CD4-positive, alpha-beta T cell treated with Interleukin-21 for 1 hour (primary cell): ENCODE data around the gene LIPA.
A peak's percentile ranks its signal among the peaks of the same experiment; 100 is the strongest.
"Not testable (repeated sequence)": the region's sequence is repeated elsewhere in the genome, so short reads cannot be mapped to it uniquely, and the experiment has no call there.

Experiments used
- DNase-seq: peaks from one replicate; pipeline ENCODE4 v3.0.0-alpha.2; 2020

Gene LIPA

DNA sequence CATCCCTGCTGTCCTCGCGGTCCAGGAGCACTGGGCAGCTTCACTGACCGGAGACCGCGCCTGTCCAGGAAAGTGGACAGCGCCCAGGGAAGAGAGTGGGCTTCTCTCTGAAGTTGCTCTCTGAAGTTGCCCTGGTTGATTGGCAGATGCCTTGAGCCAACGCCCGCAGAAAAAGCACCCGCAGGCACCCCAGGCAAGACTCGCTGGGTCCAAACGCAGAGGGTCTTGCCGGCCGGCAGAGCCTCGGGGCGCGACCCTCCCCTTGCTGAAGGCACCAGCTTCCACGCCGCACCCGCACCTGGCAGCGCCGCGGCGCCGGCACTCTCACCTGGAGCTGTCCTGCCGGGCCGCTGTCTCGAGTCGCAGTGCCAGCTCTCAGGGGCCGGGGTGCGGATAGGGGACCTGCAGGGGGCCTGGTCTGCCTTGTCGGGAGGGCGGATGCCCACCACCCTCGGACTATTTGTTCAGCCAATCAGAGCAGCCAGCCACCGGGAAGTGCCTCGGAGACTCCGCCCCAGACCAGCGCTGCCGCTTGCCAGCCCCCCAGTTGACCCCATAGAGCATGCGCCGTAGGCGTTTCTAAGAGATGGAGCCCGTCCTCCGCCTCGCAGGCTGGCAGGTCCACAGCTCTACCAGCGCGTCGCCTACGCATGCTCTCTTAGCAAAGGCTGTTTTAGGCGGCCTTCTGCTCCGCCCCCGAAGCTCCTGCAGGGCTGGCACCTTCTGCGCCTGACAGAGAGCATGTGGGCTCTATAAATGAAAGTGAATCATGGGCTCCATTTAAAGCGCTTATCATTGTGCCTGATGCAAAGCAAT lies at the start of gene LIPA:
Gene LIPA, minus strand, starts transcription at position 367 of the 816 bp plus-strand sequence. CDS start 4,127 bp downstream, outside the sequence.
- DNase-seq = peak; percentile 98

DNA sequence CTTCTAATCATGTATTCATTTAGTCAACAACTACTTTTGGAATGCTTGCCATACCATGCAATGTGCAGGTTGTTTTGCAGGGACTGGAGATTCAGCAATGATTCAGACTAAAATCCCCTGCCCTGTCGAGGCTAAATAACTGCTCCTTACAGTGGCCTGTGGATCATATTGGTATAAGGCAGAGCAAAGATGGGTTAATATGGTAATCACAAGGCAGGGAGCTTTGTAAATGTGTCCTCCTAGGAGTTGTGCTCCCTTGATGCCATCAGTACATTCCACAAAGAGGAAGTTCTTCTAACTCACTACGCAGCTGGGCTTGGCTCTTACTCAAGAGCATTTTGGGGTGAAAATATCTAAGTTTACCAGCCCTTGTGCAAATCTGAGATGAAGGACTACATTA lies 49.7 kb upstream of the LIPA start:
- peak; percentile 31 for DNase-seq

DNA sequence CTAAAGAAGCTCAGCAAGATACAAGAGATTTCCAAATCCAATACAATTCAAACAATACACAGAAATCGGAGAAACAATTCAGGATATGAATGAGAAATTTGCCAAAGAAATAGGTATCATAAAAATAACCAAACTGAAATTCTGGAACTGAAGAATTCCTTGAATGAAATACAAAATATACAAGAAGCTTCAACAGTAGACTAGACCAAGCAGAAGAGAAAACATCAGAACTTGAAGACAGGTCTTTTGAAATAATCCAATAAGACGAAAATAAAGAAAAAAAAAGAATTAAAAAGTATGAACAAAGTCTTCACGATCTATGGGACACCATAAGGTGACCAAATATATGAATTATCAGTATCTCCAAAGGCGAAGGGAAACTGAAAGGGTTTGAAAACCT lies 47.5 kb upstream of the LIPA start:
- no peak for DNase-seq

DNA sequence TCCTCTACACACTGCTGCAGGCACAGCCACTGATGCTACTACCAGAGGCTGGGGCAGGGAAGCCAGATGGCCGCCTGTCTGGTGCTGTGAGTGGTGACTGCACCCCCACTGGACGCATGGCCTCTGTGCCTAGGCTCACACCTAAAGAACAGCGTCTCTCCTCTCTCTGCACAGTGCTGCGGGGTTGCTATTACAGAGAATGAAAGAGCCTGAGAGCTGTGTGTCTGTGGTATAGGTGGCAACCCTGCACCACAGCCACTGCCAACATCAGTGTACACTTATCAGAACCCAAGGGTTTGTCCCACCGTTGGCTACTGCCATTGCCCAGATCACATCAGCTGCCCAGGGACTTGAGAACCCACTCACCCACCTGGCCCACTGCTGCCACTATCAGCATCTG lies 46.2 kb upstream of the LIPA start:
- DNase-seq = no peak

DNA sequence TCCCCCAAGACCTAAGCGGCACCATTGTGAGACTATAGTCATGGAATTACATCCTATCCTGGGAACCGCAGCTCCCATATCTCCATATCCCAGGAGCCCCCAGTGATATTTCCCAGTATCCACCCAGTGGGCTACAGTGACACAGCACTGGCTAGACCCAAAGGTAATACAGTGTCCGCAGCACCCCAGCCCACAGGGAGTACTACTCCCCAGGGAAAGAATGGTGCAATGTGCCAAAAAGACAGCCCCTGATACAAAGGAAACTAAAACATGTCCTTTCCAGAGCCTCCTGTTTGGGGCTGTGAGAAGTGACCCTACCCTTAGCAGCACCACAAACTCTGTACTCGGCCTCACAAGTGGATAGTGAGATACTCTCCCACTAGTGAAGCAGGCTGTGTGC lies 45.8 kb upstream of the LIPA start:
- no peak for DNase-seq

DNA sequence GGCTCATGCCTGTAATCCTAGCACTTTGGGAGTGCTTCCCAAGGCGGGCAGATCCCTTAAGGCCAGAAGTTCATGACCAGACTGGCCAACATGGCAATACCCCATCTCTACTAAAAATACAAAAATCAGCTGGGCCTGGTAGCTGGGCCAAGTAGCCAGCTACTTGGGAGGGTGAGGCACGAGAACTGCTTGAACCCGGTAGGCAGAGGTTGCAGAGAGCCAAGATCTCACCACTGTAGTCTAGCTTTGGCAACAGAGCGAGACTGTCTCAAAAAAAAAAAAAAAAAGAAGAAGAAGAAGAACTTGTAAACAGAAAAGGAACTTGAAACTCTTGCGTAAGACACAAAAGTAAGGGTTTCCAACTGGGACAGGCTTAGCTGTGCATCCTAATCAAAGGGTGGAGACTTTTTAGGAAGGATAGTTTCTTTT lies 44.7 kb upstream of the LIPA start:
- no peak for DNase-seq

DNA sequence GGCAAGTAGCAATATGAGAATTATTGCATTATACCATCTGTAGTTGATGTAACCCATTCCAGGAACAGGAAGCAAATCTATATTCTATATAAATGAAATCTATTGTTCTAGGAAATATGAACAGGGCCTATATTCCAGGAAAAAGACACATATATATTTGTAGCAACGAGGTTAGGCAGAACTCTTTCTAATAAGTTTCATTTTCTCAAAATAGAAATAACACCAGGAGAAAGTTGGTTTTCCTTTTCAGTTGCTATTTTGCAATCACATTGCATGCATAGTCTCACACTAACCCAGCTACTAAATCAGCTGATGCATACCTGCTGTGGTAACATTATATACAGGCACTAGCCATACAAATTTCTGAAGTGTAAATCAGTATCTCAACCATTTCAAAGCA lies 44.0 kb upstream of the LIPA start:
- no peak for DNase-seq

DNA sequence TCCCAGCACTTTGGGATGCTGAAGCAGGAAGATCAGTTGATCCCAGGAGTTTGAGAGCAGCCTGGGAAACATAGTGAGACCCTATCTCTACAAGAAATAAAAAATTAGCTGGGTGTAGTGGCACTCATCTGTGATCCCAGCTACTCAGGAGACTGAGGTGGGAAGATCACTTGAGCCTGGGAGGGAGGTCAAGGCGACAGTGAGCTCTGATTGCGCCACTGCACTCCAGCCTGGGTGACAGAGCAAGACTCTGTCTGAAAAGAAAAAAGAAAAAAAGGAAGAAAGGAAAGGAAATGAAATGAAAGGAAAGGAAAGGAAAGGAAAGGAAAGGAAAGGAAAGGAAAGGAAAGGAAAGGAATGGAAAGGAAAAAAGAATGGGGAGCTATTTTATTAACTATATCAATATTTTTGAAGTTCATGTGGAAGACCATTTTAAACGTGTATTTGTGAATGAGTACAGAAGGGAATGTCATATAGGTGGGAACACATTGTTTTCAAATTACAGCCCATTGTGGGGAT lies 43.2 kb upstream of the LIPA start:
- no peak for DNase-seq

DNA sequence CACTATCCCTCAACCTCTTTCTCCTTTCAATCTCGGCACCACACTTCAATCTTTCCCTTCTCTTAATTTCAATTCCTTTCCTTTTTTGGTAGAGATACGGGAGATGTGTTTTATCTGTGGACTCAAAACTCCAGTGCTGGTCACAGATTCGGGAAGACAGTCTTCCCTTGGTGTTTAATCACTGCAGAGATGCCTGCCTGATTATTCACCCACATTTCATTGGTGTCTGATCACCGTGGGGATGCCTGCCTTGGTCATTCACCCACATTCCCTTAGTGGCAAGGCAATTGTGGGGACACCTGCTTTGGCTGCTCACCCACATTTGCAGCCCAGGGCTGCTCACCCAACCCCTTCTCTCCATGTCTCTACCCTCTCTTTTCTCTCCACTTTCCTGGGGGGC lies 33.7 kb upstream of the LIPA start:
- not testable (repeated sequence) for DNase-seq

DNA sequence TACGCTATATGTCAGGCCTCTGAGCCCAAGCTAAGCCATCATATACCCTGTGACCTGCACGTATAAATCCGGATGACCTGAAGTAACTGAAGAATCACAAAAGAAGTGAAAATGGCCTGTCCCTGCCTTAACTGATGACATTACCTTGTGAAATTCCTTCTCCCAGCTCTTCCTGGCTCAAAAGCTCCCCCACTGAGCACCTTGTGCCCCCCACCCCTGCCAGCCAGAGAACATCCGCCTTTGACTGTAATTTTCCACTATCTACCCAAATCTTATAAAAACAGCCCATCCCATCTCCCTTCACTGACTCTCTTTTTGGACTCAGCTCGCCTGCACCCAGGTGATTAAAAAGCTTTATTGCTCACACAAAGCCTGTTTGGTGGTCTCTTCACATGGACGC lies 33.1 kb upstream of the LIPA start:
- not testable (repeated sequence) for DNase-seq

DNA sequence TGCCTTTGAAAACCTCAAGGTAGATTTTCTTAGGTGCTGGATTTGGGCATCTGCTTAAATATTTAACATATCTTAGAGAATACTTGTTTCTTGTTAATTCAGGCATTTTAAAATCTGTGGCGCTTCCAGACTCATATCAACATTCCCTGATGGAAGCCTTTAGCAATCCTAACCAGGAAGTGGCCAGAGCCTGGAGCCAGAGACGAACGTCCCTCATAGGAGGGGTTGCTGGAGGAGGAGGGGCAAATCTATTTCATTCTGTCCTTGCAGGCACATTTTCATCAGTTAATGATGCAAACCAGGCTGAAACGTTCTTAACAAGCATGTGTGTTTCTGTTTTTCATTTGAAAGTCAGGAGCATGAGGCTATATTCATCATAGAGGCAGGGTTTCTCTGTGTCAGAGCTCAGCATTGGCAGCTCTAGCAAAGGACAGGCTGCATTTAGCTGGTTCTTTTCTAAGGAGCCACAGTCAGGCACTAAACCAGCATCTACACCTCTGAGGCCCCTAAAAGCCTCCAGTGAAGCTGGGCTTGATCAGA lies 32.4 kb upstream of the LIPA start:
- DNase-seq = no peak

DNA sequence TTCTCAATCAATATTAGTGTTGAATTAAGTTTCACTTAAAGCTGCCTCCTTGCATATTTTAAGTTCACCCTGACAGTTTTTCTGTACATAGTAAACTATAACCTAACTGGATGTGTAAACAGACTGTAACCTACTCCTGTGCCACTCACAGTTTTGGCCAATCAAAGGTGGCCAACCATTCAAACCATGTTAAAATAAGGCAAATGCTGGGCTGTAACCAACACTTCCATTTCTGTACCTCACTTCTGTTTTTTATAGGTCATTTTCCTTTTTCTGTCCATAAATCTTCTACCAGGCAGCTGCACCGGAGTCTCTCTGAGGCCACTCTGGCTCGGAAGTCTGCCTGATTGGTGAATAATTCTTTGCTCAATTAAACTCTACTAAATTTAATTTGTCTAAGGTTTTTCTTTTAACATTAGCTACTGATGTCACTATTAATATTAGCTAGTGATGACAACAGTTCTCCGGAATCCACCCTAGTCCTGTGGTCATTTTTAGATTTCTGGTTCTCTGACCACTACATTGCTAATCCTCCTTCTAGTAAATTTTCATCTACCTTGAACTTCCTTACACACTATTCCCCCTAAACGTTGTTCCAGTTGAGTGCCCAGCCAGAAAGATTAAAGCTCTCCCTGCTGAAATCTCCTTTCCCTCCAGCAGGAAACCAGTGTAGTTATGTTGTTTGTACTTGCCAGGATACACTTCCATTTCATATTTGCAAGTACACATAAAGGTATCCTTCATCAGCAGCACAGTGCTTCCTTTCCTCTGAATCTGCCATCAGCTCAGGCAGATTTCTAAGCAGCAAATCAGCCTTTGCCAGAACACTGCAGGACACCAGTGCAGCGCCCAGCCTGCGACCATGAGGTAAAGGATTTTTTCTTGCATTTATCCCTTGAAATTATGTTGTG lies 31.7 kb upstream of the LIPA start:
- DNase-seq = no peak

DNA sequence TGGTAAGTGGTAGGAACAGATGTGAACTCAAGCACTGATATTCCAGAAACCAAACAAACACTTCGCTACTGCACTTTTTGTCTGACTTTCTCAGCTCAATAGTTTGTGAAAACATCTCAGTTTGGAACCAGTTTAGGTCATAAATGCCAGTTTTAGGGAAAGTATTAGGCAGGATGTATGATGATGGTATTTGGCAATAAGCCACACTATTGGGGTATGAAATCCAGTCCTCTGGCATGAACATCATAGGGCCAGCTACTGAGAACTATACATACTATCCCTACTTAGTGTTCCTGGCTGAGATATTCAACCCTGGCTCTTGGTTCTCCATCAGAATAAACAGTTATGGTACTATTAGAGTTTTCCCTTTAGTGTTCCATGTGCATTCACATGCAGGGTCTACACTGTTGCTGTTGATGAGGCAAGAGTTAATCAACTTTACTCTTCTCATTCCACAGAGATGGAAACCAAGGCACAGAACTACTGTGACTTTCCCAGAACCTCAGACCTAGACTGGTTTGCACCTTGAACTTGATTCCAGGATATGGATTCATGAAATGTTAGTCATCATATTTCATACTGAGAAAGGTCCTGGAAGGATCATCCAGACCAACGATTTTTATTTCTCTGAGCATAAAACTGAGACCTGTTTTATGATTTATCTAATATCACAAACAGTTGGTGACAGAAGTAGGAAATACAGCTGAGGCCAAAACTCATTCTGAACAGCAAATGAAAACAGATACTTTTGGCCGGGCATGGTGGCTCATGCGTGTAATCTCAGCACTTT lies 30.2 kb upstream of the LIPA start:
- DNase-seq = no peak

DNA sequence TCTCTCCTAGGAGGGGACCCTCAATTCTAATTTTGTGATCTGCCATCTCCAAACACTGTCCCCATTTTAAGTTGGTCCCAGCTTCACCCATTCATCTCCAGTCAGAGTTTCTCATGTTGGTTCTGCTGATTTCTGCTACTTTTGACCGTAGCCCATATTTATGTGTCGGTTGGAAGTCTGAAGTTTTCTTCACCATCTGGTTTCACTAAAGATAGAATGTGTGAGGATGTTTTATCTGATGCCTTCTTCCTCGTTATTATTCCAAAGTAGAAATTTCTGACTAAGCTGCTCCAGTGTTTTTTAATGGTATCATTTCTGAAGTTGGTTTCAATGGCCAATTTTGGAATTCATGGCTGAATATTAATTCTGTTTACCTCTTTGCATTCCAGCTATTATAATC lies 28.9 kb upstream of the LIPA start:
- no peak for DNase-seq

DNA sequence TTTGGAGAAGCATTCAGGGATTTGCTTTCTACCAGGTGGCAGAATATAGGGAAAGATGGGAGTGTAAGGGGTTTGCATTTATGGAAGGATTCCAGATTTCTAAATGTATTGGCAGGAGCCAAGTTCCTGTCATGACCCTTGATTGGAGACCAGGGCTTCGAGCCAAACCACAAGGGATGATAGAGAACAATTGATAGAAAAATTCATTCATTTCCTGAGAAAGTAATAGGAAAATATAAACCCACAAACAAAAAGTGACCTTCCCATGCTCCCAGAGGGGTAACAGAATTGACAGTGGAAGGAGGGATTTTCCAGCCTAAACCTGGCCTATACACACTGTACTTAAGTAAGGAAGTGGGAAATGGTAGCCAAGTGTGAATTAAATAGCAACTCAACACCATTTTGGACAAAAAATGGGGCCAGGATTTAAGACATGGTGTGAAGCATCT lies 27.9 kb upstream of the LIPA start:
- no peak for DNase-seq

DNA sequence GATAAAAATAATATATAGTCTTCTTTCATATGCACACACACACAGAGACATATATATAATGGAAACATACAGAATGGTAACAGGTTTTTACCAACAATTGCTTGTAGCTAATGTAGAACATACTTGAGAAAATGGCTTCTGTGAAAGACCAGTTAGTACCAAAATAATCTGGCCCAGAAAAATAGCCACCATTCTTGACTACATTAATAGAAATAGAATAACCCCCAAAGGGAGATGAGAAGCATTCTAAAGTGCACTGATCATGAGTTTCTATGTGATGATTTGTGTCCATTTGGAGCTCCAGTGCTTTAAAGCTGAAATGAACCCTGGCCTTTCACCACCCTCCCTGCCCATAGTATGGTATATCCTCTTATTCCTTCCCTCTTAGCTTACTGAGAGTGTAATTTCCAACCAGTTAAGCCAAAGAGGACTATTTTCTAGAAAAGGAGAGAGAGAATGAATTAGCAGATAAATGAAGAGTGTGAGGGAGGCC lies 27.4 kb upstream of the LIPA start:
- DNase-seq = no peak

DNA sequence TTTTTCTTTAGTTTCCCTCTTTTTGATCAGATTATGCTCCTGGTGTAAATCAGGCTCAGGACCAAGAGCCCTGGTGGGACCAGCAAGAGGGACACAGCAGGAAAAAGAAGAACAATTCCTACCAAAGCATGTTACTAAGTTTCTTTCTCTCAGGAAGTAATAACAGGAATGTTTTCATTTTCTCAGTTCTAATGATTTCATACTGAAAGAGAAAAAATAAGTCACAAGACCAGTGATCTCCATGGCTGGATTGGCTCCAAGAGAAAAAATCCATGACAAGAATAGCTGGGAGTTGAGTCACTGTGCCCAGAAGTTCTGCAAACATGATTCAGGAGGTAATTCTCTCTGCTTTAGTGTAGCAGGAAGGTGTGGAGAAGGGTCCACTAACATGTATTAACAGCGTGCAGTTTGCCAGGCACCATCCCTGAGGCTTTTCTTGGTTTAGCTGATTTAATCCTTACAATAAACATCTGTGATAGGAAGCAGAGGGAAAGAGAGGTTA lies 26.5 kb upstream of the LIPA start:
- DNase-seq = no peak

DNA sequence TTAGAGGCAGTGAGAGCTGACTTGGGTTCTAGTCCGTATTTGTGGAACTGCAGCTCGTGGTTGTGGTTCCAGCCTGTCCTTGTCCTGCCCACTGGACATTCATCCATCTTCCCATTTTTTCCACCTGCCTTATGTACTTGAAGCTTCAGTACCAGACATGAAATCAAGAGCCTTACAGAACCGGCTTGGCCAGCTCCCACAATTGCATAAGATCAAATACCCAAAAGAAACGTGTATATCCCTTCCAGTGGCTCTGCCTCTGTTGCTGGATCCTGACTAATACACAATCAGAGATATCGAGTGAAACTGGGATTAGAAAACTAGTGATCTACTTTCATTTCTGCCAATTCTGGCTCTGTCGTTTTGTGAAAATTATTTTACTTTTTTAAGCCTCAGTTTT lies 23.8 kb upstream of the LIPA start:
- DNase-seq = no peak

DNA sequence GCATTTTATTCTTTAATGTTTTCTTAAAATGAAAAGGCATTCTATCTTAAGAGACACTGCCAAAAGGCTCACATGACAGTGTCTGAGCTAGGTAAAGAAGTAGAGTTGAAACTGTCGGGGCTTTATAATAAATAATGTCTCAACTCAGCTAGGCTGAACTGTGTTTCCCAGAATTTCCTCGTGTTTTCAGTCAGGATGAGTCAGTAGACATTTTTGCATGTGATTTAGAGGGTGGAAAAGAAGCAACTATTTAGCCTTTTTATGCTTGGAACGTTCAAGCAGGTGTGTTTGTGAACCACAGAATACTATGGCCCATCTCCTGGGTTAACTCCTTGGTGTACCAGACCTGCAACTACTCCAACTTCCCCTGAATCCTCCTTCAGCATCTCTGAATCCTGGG lies 23.4 kb upstream of the LIPA start:
- no peak for DNase-seq

DNA sequence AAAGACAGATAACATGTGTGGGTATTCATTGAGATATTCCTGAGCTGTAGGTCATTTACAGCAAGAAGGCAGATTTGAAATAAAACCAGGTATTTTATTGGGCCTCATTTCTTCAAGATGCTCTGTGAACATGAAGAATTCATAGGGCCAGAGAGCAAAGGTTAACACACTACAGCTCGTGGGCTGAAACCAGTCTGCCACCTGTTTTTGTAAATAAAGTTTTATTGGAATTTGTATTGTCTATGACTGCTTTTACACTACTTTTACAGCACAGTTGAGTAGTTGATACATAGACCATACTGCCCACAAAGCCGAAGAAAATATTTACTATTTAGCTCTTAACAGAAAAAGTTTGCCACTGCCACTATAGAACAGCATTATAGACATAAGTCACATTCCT lies 22.1 kb upstream of the LIPA start:
- no peak for DNase-seq

DNA sequence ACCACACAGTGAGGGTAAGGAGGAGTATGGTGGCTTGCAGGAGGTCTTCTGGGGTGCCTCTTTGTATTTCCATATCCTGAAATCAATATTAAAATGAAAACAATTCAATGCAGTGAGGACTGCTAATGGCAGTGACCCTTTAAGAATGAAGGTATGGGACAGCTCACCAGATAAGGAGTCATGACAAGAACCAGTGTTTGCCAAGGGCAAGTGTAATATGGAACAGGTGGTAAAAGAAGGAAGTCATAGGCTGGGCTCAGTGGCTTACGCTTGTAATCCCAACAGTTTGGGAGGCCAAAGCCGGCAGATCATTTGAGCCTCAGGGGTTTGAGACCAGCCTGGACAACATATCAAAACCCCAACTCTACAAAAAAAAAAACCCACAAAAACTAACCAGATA lies 20.0 kb upstream of the LIPA start:
- DNase-seq = no peak

DNA sequence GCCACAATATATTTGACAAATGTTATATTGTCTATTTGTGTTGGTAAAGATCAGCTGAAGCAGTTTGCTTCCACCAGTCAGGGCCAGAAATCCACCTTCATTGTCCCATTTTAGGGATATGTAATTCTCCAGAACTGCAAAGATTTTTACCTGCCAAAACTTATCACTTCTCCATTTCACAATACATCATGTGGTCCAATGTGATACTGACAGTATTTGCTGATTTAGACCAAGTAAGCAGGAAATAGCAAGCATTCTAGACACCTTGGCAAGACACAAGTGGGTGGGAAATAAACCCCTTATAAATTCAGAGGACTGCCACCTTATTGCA lies 18.5 kb upstream of the LIPA start:
- DNase-seq = no peak
